ENCODE data around the gene CTXN2.

Gene CTXN2

GRCh38 chr15:48221885-48222284 lies 30.4 kb downstream of the CTXN2 start:
- no peak overlapping the region for H3K4me3 ChIP-seq (ENCODE audit: low read depth, low read length)

GRCh38 chr15:48222627-48223026 lies 31.2 kb downstream of the CTXN2 start:
- no peak overlapping the region for H3K4me3 ChIP-seq (ENCODE audit: low read depth, low read length)

- H3K4me3 ChIP-seq (ENCODE audit: low read depth, low read length) = no peak overlapping the region
Measured at GRCh38 chr15:48225771-48226170, 34.3 kb downstream of the CTXN2 start.

GRCh38 chr15:48230498-48230897 lies 39.0 kb downstream of the CTXN2 start:
- H3K4me3 ChIP-seq (ENCODE audit: low read depth, low read length) = no peak overlapping the region

GRCh38 chr15:48233246-48233645 lies 41.8 kb downstream of the CTXN2 start:
- no peak overlapping the region for H3K4me3 ChIP-seq (ENCODE audit: low read depth, low read length)

- H3K4me3 ChIP-seq (ENCODE audit: low read depth, low read length) = no peak overlapping the region
Measured at GRCh38 chr15:48239334-48239733, 47.9 kb downstream of the CTXN2 start.

GRCh38 chr15:48242015-48242414 lies 50.5 kb downstream of the CTXN2 start:
- no peak overlapping the region for H3K4me3 ChIP-seq (ENCODE audit: low read depth, low read length)

GRCh38 chr15:48242535-48242934 lies 51.1 kb downstream of the CTXN2 start:
- no peak overlapping the region for H3K4me3 ChIP-seq (ENCODE audit: low read depth, low read length)

GRCh38 chr15:48244921-48245320 lies 53.5 kb downstream of the CTXN2 start:
- H3K4me3 ChIP-seq (ENCODE audit: low read depth, low read length) = no peak overlapping the region

- H3K4me3 ChIP-seq (ENCODE audit: low read depth, low read length) = no peak overlapping the region
Measured at GRCh38 chr15:48248414-48248813, 56.9 kb downstream of the CTXN2 start.

- no peak overlapping the region for H3K4me3 ChIP-seq (ENCODE audit: low read depth, low read length)
Measured at GRCh38 chr15:48250640-48251076, 59.2 kb downstream of the CTXN2 start.

- H3K4me3 ChIP-seq (ENCODE audit: low read depth, low read length) = no peak overlapping the region
Measured at GRCh38 chr15:48253172-48253571, 61.7 kb downstream of the CTXN2 start.

Data from iPS-11a (cell line).